Endothelial cell of hepatic sinusoid (primary cell): ENCODE results near the gene ADSL.

ENCODE experiments used
- in situ Hi-C: cut with HindIII; loops from 2 replicates; pipeline ENCODE4 v1.10.0; 2017; ENCODE audit warnings: low sequenced_read_pairs

Gene ADSL

DNA sequence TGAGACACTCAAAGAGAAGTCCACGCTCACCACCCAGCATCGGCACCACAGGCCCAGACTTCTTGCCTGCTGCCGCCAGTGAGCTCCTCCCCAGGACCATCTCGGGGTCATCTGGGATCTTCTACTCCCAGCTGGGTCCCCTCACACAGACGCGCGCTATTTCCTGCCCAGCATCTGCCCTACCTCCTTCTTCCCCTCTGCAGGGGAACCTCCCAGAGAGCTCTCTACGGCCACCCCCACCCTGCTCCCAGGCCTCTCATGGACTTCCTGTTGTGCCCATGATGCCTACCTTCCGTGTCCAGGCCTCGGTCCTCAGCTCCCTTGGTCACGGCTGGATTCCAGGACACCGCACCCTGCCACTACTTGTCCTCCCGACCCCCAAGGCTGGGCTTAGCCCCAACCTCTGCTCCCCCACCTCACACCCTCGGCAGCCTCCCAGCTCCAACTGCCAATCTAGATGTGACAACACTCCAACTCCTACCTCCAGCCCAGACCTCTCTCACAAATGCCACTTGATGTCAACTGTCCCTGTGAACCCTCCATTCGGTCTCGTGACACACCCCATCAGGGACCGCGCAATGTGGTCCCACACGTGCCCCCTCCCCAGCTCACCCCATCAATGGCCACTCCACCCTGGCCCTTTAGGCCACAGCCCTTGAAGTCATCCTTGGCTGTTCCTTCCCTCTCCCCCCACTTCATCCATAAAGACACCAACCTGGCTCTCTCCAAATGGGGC lies 69.4 kb downstream of the ADSL start:
- in situ Hi-C loops: no loop called here

DNA sequence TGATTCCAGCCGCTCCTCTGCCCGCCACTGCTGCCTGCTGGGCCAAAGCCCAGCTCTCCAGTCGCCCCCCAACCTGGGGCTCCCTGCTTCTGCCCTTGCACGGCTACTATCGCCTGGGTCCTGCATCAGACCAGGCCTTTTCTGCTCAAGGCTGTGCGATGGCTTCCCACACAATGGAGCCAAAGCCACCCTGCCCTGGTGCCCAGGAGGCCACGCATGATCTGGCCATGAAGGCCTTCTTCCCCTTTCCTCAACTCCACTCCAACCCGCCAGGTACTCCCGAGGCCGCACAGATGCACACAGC lies 69.9 kb downstream of the ADSL start:
- in situ Hi-C loops: no loop called here

DNA sequence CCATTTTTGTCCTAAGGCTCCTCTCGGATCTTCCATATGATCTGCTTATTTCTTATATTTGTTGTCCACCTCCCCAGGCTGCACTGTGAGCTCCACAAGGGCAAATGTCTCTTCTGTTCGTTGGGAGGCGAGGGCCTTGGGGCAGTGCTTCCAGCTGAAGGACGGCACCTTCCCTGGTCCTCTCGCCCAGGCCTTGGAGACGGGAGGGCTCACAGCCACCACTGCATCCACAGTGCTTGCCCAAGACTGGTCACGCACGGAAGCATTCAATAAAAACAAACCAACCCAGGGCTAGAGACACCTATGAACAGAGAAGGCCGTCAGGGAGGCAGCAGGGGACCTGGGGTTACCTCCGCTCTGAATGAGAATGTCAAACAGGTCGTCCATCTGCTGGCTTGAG lies 70.3 kb downstream of the ADSL start:
- in situ Hi-C loops: no loop called here

DNA sequence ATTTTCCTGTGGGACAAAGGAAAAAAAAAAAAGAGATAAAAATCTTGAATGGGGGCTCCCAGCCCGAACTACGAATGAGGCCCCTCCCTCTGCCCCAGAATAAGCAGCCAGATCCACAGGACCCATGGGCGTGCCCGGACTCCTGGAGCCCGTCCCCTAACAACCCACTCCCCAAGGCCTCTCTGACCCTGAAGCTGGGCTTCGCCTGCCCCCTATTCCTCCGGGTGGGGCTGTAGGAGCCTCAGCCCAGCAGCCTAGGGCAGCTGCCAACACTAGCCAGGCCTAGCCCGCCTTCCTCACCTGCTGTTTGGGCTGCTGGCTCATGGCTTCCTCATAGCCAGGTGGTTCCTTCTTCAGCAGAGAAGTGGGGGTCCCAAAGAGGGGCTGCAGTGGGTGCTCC lies 70.7 kb downstream of the ADSL start:
- in situ Hi-C loops: no loop called here

DNA sequence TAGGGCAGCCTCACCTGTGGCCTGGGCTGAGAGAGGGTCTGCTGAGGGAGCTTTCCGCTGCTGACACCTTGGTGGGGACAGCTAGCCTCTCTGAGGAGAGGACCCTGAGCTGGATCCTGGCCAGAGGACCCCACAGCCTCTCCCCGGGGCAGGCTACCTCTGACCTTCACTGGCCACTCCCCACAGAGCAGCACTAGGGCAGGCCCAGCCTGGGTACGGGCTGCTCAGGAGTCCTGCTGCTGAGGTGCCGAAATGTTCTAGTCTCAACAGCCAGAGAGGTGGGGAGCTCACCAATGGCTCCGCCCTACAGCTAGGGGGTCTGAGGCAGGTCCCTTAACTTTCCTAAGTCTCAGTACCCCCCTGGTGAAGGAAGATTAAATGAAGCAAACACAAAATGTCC lies 71.6 kb downstream of the ADSL start:
- in situ Hi-C loops: no loop called here

DNA sequence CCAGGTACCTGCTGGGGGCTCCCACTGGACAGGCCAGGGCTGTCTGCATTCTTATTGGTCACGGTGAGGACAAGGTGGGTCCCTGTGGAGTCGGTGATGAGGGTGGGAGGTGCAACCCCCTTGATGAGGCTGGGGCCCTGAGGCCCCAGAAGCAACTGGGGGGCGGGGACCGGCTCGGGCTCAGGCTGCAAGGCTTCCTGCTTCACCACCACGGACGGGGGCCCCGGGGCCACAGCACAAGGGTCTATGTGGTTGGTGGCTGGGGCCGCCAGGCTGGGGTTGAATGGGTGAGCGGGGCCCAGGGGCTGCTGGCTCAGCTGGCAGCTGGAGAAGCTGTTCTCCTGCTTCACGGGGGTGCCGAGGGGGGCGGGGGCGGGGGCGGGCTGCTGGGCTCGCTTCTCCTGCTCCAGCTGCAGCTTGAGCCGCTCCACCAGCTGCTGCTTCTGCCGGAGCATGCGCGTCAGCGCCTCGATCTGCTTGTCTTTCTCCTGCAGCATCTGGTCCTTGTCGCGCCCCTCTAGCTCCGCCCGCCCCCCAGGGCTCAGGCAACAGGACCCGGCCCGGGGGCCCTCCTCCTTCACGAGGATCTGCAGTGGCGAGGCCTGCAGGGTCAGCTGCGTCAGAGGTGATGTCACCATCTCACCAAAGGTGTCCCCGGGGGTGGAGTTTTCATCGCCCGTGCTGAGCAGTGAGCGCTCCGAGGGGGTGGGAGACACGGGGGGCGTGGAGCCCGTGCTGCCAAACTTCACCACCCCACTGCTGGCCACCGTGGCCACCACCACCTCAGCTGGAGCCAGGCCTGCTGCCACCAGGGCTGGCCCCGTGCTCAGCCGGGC lies 72.3 kb downstream of the ADSL start:
- in situ Hi-C loops: no loop called here

DNA sequence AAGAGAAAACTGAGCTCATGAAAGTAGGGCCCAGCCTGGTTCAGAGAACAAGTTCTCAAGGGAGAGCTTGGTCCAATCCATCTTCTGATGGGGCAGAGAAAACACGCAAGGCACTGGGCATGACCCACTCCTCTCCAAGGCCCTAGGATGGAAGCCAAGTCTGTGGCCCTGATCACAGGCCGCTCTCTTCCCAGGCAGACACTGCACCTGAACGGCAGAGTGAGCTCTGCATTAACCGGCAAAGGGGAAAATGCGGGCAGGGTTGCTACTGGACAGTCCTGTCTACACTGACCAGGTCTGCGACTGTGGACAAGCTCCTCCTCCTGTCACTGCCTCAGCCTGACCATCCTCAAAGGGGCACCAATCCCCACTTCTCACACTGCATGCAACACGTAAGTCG lies 73.4 kb downstream of the ADSL start:
- in situ Hi-C loops: no loop called here

DNA sequence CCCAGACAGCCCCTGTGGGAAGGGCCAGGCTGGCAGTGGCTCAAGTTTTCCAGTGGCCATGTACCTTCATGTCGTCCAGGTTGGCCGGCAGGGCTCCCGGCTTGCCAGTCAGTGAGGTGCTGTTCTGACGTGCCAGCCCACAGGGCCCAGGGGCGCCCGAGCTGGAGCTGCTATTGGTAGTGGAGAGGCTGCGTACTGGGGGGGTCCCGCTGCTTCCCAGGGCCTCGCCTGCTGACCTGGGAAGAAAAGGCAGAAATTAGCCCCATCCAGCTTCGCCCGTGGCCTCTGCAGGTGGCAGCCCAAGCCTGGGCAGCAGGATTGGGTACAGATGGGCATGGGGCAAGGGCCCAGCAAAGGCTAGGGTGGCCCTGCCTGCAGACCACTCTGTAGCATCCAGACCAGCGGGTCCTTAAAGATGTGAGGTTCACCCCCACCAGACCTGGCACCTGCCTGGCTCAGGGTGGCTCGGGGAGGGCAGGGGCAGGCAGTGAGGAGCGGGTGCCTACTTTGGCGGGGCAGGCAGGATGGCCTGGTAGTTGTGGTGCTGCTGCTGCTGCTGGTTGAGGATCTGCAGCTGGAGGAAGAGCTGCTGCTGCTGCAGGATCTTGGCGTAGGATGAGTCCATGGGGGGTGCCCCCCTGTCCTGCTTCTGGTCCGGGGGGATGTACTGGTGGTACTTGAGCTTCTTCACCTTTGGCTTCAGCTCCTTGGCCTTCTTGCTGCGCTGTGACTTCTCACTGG lies 74.2 kb downstream of the ADSL start:
- in situ Hi-C loops: no loop called here

DNA sequence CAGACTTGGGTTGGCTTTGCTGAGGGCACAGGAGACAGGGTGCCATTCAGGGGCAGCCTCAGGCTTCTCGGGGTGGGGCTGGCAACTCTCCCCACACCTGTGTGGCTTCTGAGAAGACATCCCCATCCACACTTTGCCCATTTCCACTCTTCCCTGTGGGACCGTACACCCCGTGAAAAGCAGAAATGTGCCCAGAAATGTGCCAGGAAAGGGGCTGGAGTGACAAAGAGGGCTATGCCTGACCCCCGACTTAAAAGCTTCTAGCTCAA lies 74.7 kb downstream of the ADSL start:
- in situ Hi-C loops: no loop called here

DNA sequence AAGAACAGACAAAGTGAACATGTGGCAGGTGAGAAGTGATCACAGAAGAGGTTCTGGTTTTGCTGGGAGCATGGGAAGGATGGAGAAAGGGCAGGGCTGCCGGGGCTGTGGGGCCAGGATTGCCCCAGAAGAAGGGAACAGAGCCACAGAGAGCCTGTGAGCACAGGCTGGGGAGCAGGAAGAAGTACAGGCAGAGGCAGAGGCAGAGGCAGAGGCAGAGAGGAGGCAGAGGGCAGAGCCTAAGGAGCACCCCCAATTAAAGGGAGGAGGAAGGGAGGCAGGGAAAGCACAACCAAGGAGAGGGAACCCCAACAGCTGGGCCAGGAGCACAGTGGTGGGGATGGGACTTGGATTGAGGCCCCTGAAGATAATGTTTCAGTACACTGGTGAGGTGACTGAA lies 75.6 kb downstream of the ADSL start:
- in situ Hi-C loops: no loop called here

DNA sequence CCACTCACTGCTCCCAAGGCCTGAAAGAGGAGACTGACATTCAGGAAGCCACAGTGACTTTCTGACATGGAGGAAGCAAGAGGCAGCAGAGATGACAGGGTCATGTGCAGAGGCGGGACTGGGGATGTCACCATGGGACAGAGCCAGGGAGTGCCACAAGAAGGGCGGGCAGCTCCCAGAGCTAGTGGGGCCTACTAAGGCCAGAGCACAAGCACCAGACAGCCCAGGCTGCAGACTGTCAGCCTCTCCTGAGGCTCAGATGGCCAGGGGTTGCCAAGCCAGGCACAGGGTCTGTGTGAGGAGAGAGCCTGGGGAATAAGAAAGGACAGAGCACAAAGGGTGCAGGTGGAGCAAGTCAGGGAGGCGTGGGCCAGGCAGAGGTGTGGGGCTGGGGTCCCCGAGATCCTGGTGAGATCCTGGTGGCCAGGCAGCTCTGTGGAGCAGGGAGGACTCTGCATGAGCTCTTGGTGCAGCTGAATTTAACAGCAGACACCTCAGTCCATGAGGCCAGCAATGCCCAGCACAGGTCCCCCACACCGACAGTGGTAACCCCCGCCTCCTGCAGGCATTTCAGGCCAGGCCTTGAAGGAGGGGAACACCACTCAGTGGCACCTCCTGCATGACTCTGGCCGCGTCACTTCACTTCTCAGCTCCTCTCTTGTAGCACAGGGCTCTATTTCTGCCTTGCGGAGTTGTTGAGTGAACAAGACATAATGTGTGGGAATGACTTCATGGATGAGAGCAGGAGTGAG lies 76.4 kb downstream of the ADSL start:
- in situ Hi-C loops: no loop called here

DNA sequence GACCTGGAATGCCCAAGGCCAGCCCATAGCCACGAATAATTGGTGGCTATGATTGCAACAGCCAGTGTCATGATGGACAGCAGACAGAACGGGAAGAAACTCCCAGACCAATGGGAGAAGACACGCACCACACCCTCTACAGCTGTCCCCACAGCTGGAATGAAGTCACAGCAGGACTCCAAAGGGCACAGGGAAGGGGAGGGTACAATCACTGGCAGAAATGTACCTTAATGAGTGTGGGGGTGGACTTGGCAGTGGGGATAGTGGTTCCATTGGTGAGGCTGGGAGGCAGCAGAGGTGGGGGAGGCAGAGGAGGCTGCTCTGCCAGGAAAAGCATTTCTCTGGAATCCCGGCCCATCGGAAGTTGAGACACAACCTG lies 77.0 kb downstream of the ADSL start:
- in situ Hi-C loops: no loop called here

DNA sequence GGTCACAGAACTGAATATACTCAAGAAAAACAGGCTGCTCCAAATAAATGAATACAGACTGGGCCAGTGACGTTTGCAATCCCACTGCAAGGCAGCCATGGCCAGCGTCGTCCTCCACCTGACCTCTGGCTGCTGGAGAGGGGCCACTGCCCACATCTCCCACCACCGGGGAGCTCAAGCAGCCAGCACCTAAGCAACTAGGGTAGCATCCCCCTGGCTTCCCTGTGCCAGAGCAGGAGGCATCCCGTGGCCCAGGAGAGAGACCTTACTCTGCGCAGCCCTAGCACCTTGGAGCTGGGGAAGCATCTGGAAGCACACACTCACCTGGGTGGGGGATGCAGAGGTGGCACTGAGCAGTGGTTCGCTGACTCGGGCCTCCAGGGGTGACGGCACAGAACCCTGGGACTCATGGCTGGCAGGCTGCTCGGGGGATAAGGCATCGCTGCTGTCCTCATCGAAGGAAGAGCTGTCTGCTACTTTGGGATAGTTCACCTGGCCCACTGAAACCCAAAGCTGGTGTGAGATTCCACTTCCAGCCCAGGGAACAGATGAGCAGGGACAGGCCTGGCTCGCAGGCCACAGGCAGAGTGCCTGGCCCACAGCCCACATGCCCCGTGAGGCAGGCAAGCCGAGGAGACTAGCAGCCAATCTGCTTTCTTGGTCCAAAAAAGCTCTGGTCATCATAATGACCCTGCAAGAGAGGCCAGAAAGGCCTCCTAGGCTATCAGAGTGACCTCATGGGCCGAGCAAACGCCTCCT lies 77.8 kb downstream of the ADSL start:
- in situ Hi-C loops: no loop called here

DNA sequence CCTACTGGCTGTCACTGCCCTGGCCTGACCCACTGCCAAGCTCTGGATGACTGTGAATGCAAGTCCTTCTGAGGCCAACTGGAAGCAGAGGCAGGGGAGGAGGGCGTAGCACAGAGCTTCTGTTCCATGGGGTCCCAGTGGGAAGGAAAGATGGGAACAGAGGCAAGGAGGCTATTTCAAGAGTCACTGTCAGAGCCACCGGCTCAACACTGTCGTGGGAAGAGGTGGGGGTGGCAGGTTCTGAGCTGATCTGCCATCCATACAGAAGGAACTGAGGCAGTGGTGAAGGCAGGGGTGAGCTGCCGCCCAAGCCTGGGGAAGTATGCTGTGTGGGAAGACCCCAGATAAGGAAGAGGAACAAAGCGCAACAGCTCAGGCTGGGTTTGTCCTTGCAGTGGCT lies 78.8 kb downstream of the ADSL start:
- in situ Hi-C loops: loop anchor here (25.0 kb wide), 1 partner anchor 212 kb away; the partner anchor contains the start of gene MRTFA

DNA sequence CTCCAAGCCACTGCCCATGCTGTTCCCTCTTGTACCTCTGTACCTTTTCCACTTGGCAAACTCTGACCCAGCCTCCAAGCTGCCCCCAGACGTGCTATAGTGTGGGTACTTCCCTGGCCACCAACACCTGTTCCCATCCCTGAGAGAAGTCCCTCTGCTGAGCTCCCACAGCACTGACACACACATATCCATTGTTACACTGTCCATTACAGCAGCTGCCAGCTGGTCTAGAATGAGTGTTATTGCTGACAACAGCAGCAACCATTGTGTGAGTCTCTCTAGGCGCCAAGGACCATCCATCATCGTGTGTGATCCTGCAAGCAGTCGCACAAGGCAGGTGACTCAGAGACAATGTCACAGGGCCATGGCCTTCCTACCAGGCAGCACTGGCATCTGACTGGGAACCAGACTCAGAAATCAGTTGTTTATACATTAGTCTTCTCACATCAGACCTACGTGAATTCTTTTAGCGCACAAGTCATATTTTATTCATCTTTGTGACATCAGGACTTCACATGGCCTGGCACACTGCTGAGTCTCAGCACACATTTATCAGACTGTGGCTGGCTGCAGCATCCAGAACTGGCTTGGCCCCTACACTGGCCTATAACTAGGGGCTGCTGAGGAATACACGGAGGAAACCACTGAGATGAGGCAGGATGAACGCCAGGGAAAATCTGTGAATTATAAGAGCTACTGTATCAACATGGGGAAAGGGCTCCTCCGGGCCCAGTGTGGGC lies 80.5 kb downstream of the ADSL start:
- in situ Hi-C loops: loop anchor here (25.0 kb wide), 1 partner anchor 211 kb away; the partner anchor contains the start of gene MRTFA

DNA sequence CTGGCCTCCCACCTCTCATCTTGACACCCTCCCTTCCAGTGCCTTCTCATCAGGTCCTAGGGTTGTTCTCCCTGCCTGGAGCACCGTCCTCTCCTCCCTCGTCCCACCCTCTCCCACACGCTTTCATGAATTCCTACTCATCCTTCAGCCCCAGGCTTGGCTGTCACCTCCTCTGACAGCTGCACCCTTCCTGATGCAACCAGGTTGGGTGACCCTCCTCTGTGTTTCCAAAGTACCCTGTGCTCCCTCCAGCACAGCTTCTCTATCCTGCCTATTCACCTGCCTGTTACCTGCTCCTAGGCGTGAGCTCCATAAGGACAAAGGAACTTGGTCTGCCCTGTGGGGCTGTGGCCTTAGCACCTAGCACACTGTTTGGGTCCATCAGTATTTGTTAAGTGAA lies 82.5 kb downstream of the ADSL start:
- in situ Hi-C loops: loop anchor here (25.0 kb wide), 1 partner anchor 209 kb away; the partner anchor contains the start of gene MRTFA

DNA sequence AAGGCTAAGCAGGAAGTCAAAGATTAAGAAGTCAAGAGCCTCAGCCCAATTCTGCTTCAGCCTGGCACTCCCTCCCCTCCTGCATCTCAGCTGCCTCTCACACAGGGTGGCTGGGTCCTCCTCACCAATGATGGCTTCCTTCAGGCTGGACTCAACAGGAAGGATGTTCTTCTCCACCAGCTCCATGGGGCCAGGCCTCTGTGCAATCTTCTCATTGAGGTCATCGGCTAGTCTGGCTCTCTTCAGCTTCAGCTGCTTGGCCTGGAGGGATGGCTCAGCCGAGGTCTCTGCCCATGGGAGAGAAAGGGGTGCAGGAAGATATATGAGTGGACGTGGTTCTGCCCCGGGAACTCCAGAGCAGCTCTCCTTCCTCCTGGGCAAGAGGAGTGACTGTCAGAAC lies 83.2 kb downstream of the ADSL start:
- in situ Hi-C loops: loop anchor here (25.0 kb wide), 1 partner anchor 208 kb away; the partner anchor contains the start of gene MRTFA

DNA sequence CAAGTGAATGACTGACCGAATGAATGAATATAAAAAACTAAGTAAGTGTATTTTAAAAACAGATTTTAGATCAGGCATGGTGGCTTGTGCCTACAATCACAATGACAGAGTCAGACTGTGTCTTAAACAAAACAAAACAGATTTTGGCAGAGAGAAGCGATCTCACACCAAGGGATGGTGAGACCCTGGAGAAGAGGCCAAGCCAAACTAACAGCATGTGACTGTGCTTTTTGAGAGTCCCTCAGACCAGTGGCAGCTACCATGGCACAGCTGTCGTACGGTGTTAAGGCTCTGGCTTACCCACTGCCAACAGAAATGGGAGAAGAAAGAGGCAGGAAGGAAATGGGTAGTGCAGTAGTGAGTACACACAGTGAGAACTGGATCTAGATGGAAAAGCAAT lies 84.7 kb downstream of the ADSL start:
- in situ Hi-C loops: loop anchor here (25.0 kb wide), 1 partner anchor 206 kb away; the partner anchor contains the start of gene MRTFA

DNA sequence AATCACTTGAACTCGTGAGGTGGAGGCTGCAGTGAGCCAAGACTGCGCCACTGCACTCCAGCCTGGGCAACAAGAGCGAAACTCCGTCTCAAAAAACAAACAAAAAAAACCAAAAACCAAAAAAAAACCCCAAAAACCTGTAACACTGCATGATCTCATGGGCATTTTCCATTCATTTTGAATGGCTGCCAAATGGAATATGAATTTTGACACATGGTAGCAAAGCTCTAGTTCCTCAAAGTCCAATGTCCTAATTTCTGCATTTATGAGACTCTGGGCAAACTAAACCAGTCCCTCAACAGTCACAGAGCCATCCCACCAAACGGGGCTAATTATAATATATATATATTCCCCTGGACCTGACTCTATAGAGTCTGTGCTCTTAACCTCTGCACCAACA lies 85.9 kb downstream of the ADSL start:
- in situ Hi-C loops: loop anchor here (25.0 kb wide), 1 partner anchor 205 kb away; the partner anchor contains the start of gene MRTFA

DNA sequence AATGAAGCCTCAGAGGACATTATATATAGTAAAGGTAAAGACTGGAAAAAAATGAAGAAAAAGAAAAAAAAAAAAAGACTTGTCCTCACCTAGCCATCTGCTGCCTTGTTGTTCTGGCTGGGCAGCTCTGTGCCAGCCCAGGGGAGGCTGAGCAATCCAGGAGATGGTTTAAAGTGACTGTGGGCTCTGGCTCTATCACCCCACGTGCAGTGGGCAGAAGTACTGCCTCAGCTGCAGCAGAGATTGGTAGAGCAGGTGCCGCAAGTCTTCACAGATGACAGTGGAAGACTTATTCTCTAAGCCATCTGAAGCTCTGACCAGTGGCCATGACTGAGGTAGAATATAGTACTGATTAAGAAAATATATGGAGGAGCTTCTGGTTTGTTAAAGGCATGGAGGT lies 86.3 kb downstream of the ADSL start:
- in situ Hi-C loops: loop anchor here (25.0 kb wide), 1 partner anchor 205 kb away; the partner anchor contains the start of gene MRTFA
